Erythroblast (primary cell): Measurements from ENCODE around the gene NAP1L4.

Source experiments
- GATA1 ChIP-seq: IDR thresholded peaks from 2 replicates; pipeline ENCODE4 v1.6.1; 2011; ENCODE audit warnings: low read depth, mild to moderate bottlenecking, control low read depth, low read length, moderate library complexity
- POLR2A ChIP-seq: IDR thresholded peaks from 2 replicates; pipeline ENCODE4 v1.6.1; 2011; ENCODE audit warnings: mild to moderate bottlenecking, low read length

DNA sequence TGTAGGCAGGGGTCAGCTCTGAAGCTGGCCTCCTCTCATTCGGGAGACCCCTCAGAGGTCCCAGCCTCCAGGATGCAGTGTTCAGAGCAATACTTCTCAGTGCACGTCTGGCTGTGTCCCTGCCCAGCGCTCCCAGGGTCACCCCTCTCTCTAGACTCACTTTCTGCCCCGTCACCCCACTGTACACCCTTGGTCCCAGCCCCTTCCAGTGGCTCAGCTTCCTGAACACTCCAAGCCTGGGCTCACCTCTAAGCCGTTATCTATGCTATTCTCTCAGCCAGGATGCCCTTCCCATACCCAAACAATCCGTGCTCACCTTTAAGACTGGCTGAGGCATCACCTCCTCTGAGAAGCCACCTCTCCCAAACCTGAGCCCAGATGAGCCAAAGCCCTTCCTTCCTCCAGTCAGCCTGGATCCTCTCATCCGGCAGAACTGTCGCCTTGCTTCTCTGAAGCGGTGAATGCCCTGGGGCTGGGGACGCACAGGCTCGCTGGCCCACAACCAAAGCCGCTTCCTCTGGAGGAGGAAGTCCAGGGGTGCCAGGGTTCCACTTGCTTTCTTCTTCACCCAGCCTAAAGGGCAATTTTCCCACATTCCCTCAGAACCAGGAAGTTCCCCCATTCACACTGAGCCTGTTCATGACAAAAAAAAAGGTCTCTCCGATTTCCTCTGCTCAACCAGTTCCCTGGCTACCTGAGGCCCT lies 92.9 kb downstream of the NAP1L4 start:
- no peak for TF ChIP-seq POLR2A
- no peak for TF ChIP-seq GATA1
